B cell (primary cell): ENCODE measurements around the gene NUS1.

ENCODE experiments used
- CTCF ChIP-seq: fragments of 200-600 bp; IDR thresholded peaks from one replicate; pipeline ENCODE4 v1.8.0; 2022; ENCODE audit warnings: antibody characterized with exemption, mild to moderate bottlenecking
- EZH2 ChIP-seq: IDR thresholded peaks from 2 replicates; pipeline ENCODE4 v1.6.1; 2012; ENCODE audit warnings: borderline replicate concordance, low read depth, mild to moderate bottlenecking, moderate library complexity, low read length; ENCODE audit not compliant: insufficient read depth, poor library complexity, severe bottlenecking

GRCh38 chr6:117706504-117706903 lies 31.2 kb downstream of the NUS1 start:
- TF ChIP-seq CTCF (no peak), EZH2 (no peak)
